A673 (cell line): Measurements from ENCODE around the gene WDR37.

Experiments used
- CTCF ChIP-seq: fragments of 300-800, 200-600 bp; sonication (generic); conservative IDR thresholded peaks from 2 replicates; pipeline ENCODE4 v1.5.1; 2017; ENCODE audit warnings: low read depth, mild to moderate bottlenecking, antibody characterized with exemption, low read length, moderate library complexity, mixed read lengths
- EZH2 ChIP-seq: fragments of 200-600 bp; sonication (generic); IDR thresholded peaks from 2 replicates; pipeline ENCODE4 v1.6.1; 2017; ENCODE audit warnings: borderline replicate concordance, low read depth, mild to moderate bottlenecking, mixed read lengths, antibody characterized with exemption, low read length; ENCODE audit not compliant: poor library complexity, severe bottlenecking

DNA sequence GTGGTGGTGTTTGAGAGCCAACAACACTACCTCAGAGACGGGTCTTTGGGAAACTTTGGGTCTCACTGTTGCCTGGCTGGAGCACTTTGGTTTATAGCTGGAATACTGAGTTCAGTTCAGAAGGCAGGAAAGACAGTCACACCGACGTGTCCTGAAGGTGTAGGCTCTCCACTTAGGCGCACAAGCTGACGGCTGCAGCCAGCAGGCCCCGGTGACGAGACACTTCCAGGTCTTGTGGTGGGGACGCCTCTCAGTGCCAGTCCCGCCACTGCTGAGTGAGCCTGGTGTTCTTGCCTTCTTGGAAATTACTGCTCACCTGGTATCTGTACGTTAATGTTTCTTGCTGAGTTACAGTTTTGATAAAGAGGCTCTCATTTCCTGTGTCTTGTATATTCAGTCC is 74.0 kb downstream of the WDR37 start:
- TF ChIP-seq CTCF, result no peak
- no peak for TF ChIP-seq EZH2
